Measurements from ENCODE around the gene ANTXR2. TPM values are rescaled to one million over a fixed set of nuclear protein-coding genes. Genes with fewer than 3 reads are reported as not detected.

The ANTXR2 gene
- total and polyA plus RNA-seq, 2 of the 13 experiments (the other 11 are each of a cell fraction or from before 2014, with no cell fraction given), result 4.6 to 14.5 TPM

GRCh38 chr4:79948261-79948660 is 124.8 kb downstream of the ANTXR2 start (continued):
- no peak for TF ChIP-seq PREB (CRISPR knock-in tag; IDR thresholded peaks at IDR 0.05)
- no peak for TF ChIP-seq ZNF660 (CRISPR knock-in tag; IDR thresholded peaks at IDR 0.05; ENCODE audit: borderline replicate concordance, low read depth)
- TF ChIP-seq ZBED4 (CRISPR knock-in tag; IDR thresholded peaks at IDR 0.05; ENCODE audit: borderline replicate concordance), result no peak
- no peak for TF ChIP-seq ZNF550 (CRISPR knock-in tag; IDR thresholded peaks at IDR 0.05; ENCODE audit: borderline replicate concordance)

GRCh38 chr4:79947386-79947785 is 125.6 kb downstream of the ANTXR2 start:
- no peaks in the 10 kb centered on the region for H4K20me1 ChIP-seq (ENCODE audit: insufficient read depth, low read length)
- no peaks in the 10 kb centered on the region for H3K9me3 ChIP-seq (ENCODE audit: low read length)
- no peaks in the 10 kb centered on the region for H3K79me2 ChIP-seq (ENCODE audit: insufficient read depth, low read length)
- H3K4me3 ChIP-seq (replicated peaks in 1 of 3; ENCODE audit: insufficient read depth in 1 of 3, low read depth in 2 of 3, low read length in 3 of 3), result no peak overlapping the region
- H3K36me3 ChIP-seq (replicated peaks in 1 of 2; ENCODE audit: control insufficient read depth in 1 of 2, insufficient read depth in 2 of 2, low read length in 2 of 2), result no peaks in the 10 kb centered on the region
- no peaks in the 10 kb centered on the region for H3K27me3 ChIP-seq (ENCODE audit: control insufficient read depth in 1 of 2, insufficient read depth in 2 of 2, low read length in 2 of 2)
- intact Hi-C loops (cut with micrococcal nuclease; ENCODE audit: unreplicated experiment), result no loop called here
- no peak overlapping the region for H3K4me2 ChIP-seq (ENCODE audit: low read depth, low read length)
- no peak overlapping the region for H2AFZ ChIP-seq (ENCODE audit: low read length)
- H3K9ac ChIP-seq (ENCODE audit: insufficient read depth, low read depth, low read length), result no peak overlapping the region
- in situ Hi-C loops (cut with HindIII; ENCODE audit: extremely low pct_ligation_motif_present, low pct_unique_long_range_greater_than_20kb), result no loop called here
- no peaks in the 10 kb centered on the region for H3K4me1 ChIP-seq (ENCODE audit: insufficient read depth, low read length)
- POLR2A ChIA-PET, result no interaction called here
- no peak for ATAC-seq
- WGBS (ENCODE audit: low lambda C conversion rate), result 96% methylated on average over 1 of the region's 1 CpG
- H3K27ac ChIP-seq (ENCODE audit: extremely low read length, insufficient read depth, low read length), result no peak overlapping the region
- BruUV-seq (replicated peaks), result no TSS peak
- DNase-seq (ENCODE audit: low spot score), result no peak
- no peak for FAIRE-seq
- CTCF ChIA-PET (ENCODE audit: low intra/inter-chr PET ratio, low total read pairs), result no interaction called here
- no peak for TF ChIP-seq HIC2 (CRISPR knock-in tag; IDR thresholded peaks at IDR 0.05; ENCODE audit: low read depth)
- TF ChIP-seq MTA1 (CRISPR knock-in tag; IDR thresholded peaks at IDR 0.05; ENCODE audit: borderline replicate concordance), result no peak
- TF ChIP-seq ZBTB37 (CRISPR knock-in tag; IDR thresholded peaks at IDR 0.05), result no peak
- no peak for TF ChIP-seq ZBTB38 (CRISPR knock-in tag; IDR thresholded peaks at IDR 0.05)
- no peak for TF ChIP-seq GATA4 (IDR thresholded peaks at IDR 0.05; ENCODE audit: borderline replicate concordance, low read depth)
- no peak for TF ChIP-seq NFKB2 (CRISPR knock-in tag; IDR thresholded peaks at IDR 0.05; ENCODE audit: borderline replicate concordance)
- no peak for TF ChIP-seq ZBTB7B (CRISPR knock-in tag; IDR thresholded peaks at IDR 0.05)
- no peak for TF ChIP-seq FLYWCH1 (CRISPR knock-in tag; IDR thresholded peaks at IDR 0.05)

Measured in HepG2 (cell line).